Erythroblast (primary cell): ENCODE measurements around the gene FYN.

Experiments used
- GATA1 ChIP-seq: IDR thresholded peaks from 2 replicates; pipeline ENCODE4 v1.6.1; 2011; ENCODE audit warnings: low read depth, mild to moderate bottlenecking, control low read depth, low read length, moderate library complexity
- POLR2A ChIP-seq: IDR thresholded peaks from 2 replicates; pipeline ENCODE4 v1.6.1; 2011; ENCODE audit warnings: mild to moderate bottlenecking, low read length

DNA sequence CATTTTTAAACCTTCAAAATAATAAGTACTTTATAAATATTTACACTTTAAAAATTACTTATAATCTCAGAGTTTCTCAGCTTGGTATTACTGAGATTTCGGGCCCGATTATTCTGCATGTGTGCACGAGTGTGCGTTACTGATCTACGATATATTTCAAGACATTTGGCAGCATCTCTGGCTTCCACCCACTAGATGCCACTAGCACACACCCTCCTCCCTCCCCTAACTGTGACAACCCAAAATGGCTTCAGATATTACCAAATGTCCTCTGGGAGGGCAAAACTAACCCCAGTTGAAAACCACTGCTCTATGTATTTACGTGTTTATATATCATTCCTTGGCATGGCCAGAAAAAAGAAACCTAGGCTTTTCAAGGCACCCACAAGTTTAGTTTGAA, 95.9 kb downstream of the FYN start:
- TF ChIP-seq GATA1 (no peak), POLR2A (no peak)
